GM18505 (cell line): ENCODE results near the gene SMIM44.

ENCODE experiments used
- ATAC-seq: cut with Tn5 transposase; IDR thresholded peaks from one replicate; pipeline ENCODE4 v1.9.1; 2021; ENCODE audit not compliant: unreplicated experiment
- POLR2A ChIP-seq: IDR thresholded peaks from 4 replicates; pipeline ENCODE4 v1.6.1; 2011; ENCODE audit warnings: borderline replicate concordance; ENCODE audit not compliant: insufficient read depth, insufficient read length; ENCODE audit errors: extremely low read depth

The SMIM44 gene

DNA sequence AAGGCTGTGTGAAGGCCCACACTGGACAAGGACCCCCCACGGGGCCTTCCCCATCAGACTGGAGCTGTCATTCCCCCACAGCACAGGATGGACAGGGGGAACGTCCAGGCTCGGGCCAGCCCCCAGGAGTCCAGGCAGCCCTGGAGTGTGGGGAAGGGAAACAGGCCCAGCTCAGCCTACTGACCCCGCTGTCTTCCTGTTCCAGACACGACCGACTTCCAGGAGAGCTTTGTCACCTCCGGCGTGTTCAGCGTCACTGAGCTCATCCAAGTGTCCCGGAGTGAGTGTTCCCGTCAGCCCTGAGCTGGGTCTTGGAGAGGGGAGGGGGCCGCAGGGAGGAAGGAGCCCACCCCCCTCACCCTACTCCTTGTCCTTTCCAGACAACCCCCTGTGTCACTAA is 49.9 kb downstream of the SMIM44 start:
- no peak for ATAC-seq
- no peak for TF ChIP-seq POLR2A
